HG02852 (cell line): ENCODE measurements around the gene SKIDA1.

Experiments
- ATAC-seq: cut with Tn5 transposase; IDR thresholded peaks from one replicate; pipeline ENCODE4 v1.9.1; 2021; ENCODE audit warnings: mild to moderate bottlenecking, moderate library complexity; ENCODE audit not compliant: unreplicated experiment

Gene SKIDA1

DNA sequence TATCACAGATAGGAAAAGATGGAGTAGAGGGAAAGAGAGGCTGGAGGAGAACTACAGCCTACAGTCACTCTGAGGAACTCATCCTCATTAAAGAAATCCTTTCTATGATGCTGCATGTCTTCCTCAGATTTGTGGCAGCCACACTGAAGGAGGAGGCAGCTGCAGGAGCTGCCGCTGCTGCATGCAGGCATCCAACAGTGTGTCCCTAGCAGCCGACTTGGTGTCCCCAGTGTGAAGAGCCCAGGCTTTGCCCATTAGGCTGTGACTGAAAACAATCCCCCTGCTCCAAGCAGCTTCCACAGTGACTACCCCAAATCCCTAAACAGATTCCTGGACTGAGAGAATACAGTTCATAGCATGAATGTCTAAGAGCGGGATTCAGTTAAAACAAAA, 23.1 kb downstream of the SKIDA1 start:
- ATAC-seq = no peak

DNA sequence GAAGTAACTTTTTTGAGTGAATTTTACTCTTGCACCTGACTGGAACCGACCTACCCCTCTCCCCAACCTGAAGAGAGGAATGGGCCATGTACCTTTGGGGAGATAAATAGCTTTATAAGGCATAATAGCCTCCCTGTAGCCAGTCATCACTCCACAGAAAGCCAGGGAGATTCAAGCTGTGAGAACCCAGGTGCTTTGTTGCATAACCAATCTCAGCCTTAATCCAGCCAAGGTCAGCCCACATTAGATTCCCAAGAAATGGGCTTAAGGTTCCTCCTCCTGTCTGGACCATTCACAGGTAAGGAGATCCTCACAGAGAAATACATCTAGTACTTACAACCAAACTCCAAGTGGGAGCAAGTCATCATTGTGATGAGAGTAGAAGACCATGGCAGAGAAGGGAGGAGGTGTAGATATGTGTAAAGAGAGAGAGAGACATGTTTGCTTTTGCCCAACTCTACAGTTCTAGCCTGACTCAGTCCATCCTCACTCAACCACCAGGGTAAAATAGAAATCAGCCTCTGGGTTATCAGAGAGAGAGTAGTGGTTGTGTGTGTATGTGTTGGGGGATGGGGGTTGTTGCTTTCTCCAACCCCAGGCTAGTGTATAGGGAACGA, 23.6 kb downstream of the SKIDA1 start:
- ATAC-seq = no peak

DNA sequence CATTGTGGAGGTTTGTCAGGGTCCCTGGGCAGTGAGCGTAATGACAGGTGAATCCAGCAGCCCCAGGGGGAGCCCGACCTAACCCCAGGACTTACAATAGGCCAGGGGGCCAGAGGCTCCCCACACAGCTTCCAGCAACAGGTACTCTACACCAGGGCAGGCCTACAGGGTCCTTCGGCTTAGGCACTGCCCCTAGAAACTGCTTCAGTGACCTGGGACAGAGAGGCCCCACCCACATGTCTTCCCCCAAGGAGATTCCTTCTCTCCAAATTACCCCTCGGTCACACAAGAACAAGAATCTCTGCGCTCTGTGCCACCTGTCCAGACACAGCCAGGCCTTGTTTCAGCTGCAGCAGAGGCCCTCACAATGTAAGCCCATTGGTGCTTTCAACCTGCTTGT, 24.4 kb downstream of the SKIDA1 start:
- ATAC-seq = no peak

DNA sequence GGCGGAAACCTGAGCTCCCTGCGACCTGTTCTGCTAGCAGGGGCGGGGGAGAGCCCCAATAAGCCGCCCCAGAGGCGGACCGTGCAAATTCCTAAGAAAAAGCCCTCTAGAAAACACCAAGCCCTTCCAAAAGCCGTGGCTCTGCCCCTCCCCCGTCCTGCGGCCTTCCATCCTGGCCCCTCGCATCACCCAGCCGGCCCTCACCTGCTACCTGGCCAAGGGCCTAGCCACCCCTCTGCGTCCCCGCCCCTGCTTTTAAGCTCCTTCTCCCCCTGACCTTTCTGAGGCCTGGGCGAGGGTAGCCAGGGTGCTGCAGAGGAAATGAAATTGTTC, 24.9 kb downstream of the SKIDA1 start:
- ATAC-seq = no peak

DNA sequence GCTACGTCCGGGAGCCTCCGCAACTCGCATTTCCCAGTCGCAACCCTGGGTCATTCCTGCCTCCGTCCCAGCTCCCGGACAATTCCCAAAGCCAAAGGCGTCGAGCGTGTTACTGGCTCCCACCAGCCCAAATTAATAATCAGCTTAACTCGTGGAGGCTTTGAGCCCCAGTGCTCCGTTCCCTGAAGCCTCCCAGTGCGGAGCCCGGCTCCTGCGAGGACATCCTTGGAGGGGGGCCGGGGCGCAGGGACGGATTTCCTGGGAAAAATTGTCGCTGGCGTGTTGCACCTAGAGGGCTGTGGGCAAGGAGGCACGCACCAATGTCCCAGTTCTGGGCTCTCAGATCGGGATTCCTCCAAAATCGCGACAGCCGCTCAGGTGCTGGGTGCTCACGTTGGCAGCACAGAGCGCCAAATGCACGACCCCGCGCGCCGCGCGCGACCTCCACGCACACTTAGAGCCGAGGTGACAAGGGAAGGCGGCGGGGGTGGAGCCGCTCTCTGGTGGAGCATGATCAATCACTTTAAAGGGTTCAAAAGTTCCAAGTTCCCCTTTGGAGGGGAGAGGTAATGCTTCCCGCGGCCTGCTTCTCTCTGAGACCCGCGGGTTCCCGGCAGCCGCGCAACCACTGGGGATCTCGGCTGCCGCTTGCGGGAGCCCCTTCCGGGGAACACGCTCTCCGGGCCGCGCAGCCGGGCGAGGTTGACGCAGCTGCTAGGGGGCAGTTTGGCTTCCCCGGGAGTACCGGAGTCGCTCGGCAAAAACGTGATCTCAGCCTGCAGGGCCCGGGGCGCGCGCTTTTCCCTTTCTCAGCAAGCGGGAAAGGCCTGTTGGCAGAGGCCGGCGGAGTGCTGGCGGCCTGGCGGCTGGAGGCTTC, 25.5 kb downstream of the SKIDA1 start:
- no peak for ATAC-seq

DNA sequence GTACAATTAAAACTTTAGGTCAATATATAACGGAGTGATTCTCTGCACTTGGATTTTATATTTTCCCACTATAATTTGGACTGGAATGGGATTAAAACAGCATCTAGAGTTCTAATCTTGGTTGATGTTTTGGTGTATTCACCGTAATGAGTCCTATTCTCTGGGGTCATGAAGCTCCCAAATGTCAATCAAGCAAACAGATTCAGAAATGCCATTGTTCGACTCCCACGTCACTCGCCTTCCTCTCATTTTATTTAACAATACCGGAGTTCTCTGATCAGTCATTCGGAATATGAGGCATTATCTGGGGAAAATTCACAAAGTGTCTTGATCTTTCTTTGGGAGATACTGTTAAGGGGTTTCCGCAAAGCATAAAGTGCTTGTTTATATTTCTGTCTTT, 26.5 kb downstream of the SKIDA1 start:
- ATAC-seq = no peak

DNA sequence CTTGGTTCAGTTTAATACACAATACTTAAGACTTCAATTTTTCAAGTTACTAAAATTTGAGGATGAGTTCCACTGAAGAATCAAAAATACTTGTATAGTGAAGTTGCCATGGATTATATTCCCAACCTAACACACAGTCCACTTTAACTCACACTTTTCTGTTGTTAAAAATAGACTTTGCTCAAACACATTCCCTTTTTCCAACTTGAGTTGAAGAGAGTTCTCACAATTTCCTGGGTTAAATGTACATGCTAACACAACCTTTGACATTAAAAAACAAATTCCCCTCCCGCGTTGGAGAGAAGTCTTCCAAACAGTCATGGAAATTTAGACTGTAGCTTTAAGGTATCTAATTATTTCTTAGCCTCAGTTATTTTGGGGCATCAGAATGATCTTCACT, 27.1 kb downstream of the SKIDA1 start:
- no peak for ATAC-seq

DNA sequence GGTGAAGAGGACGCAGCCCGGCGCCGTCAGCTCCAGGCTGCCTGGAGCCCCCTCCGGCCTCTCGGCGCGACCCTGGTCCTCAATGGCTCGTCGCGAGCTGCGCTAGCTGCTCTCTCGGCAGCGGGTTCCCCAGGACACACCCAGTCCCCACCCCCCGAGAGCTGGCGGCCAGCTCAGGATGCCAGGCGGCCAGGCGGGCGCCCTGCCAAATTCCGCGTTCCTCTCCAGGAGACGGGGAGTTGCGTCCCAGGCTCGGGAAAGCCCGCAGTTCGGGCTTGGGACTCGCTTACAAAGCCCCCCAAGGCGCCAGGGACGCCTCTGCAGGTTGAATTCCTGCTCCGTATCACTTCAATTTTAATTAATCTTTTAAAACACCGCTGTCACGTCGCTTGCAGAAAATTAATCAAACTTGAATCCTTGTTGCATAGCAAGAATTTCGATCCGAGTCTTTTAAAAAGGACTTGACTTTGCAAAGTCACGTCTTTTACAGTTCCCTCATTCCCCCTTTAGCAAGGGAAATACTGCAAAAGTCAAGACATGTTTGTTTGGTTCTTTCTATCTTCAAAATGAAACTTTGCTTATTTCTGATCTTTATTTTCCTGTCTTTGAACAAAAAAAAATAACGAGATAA, 28.2 kb downstream of the SKIDA1 start:
- no peak for ATAC-seq

DNA sequence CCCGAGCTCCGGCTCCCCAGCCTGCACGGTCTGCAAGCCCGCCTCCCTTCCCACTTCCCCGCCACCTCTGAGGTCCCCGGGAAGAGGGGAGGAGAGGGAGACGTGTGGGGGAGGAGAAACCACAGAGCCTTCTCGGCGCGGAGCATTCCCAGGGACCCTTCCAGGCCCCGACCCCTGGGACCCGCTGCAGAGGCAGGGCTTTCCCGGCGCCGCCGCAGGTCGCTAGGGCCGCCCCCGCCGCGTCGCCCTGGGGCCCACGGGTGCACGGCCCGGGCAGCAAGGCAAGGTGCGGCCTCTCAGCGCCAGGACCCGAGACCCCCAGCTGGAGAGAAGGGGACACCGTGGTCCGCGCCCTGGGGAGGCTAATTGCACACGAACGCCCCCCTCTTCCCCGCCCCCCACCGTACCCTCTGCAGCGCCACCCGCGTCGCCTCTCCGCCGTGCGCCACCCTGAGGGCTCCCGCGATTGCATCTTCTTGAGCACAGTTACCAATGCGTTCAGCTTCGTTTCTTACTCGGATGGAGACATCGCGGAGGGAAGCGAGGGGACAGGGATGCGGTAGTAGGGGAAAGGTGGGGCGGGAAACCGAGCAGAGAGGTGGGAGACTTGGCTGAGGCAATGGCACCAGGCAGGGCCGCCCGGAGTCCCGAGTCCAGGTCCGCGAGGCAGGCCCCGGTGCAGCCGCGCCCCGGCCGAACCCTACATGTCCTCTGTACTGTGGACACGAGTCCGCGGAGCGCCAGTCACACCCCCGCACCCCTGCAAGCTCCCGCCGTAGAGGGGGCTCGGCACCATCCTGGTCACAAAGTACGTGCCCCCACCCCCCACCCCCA, 28.9 kb downstream of the SKIDA1 start:
- ATAC-seq = peak; percentile 37

DNA sequence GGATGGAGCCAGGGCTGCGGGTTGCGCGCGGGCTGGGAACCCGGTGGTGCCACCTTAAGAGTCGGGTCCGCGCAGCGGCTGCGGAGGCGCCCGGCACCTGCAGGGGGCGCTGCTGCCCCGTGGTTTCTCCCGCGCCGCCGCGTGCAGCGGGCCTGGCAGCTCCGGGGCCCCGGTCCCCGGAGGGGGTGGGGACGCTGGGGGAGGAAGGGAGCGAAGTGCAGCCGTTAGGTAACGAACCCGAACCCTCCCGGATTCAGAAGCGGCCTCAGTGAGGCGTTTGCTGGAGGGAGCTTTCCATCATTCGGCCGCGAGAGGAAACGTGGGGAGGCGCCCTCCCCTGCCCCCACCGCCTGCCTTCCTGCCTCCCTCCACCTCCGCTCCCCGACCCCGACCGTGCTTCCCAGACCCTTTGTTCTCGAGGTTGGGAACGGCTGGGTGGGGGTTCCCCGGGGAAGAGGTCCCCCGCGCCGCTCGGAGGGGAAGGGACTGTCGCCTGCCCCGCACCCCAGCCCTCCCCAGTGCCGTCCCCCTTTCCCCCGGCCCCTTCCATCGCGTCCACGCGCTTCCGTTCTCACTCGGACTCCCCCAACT, 29.6 kb downstream of the SKIDA1 start:
- peak; percentile 75 for ATAC-seq

DNA sequence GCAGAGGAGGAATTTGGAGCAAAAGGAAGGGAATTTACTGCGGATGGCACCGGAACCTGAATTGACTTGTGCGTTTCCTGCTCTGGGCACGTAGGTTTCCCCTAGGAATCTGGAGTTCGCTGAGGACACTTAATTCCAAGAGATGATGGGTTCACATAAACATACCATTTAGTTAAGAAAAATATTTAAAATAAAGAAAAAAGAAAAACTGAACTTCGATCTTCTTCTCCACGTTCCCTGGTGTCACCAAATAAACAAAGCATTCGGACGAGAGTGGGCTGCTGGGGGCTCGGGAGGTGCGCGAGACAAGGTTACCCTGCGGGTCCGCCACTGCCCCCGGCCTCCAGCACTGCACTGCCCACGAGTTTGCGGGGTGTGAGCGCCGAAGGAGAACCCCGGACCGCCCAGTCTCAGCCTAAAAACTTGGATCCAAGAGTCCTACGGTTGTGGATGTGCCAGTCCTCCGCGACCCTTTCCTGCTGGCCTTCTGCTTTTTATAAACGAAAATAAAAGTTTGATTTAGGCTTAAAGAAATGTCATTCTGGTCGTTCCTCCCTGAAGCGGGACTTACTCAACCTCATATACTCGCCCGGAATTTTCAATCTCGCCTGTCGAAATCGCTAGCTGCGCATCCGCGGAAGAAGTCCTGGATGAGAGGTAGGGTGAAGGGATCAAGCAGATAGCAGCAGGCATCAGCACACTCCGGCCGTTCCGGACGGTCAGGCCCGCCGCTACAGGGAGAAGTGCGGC, 30.3 kb downstream of the SKIDA1 start:
- peak; percentile 3 for ATAC-seq

DNA sequence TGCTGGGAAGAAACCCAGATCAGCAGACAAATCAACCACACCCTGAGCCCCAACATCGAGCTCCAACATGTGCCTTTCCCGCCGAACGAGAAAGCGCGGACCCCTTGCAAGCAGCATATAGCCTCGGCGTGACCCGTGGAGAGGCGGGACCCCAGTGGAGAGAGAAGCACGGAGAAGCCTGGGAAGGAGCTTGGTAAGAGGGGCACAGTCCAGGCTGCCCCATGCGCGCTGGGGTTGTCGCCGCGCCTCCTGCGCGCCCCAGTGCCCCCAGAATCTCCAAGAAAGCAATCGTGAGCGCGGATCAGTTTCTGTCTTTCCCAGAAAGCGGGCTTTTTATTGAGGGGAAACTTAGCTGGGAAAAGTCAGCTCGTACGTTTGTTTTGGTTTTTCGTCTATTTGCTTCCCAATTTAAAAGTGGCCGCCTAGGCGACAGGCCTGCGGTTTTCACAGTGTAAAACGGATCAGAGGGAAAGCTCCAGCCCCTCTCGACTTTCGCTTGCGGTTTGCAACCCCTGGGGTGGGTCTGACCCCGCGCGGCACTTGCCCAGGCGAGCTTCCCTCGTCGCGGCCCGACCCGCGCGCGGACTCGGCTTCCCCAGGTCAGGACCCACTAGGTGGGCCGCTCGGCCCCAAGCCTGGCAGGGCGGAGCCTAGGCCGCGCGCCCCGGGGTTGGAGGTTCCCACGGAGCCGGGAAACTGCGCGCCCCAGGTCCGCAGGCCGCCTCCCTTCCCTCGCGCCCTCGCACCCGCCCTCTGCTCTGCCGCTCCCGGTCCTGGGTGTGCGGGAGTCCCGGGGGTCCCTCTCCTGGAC, 31.1 kb downstream of the SKIDA1 start:
- no peak for ATAC-seq

DNA sequence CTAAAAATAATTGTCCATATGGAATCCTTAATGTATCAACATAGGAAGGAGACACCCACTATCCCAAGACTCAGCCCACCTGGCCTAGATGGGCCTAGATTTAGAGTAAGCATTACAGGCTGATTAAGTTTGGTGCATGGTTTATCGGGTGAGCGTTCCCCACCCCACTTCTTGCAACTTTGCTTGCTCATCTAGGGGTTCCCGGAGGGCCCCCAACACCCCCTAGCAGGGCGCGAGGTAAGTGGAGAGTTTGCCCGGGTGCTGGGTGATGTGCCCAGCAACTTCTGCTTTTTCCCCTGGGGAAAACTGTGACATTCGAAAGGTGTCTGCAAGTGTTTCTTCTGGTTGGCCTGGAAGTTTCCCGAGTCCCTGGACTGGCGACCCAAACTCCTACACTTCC, 31.7 kb downstream of the SKIDA1 start:
- ATAC-seq = no peak

DNA sequence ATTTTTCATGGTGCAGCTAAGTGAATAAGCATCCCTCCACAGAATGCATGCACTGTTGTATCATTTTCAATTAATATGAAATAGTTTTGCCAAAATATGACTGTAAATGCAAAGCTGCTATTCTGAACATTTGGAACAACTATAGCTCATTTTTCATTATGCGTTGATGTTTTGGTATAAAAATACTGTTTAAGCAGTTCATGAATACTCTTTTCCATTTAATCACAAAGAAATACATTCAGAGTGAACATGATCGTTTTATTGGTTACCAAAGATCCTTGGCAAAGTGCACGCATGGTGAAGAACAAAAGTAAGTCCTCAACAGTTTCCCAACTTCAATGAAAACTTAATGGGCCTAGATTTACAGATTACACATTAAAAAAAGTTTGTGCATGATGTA, 33.1 kb downstream of the SKIDA1 start:
- no peak for ATAC-seq

DNA sequence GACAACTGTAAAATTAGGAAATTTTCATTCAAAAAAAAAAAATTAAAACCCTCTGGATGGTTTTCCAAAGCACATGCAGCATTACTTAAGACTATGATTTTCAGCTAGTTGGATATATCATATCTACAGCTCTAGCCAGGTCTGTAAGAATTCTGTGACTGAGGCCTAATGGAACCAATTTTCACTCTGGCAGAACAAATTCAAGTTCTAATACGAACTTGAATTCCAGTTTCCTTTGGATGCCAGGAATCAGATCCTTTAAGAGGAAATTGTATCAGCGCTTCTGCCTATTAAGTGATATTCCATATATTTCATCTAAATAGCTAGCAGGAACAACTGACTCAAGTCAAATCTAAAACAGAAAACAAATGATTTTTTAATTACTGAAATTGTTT, 34.8 kb downstream of the SKIDA1 start:
- no peak for ATAC-seq

DNA sequence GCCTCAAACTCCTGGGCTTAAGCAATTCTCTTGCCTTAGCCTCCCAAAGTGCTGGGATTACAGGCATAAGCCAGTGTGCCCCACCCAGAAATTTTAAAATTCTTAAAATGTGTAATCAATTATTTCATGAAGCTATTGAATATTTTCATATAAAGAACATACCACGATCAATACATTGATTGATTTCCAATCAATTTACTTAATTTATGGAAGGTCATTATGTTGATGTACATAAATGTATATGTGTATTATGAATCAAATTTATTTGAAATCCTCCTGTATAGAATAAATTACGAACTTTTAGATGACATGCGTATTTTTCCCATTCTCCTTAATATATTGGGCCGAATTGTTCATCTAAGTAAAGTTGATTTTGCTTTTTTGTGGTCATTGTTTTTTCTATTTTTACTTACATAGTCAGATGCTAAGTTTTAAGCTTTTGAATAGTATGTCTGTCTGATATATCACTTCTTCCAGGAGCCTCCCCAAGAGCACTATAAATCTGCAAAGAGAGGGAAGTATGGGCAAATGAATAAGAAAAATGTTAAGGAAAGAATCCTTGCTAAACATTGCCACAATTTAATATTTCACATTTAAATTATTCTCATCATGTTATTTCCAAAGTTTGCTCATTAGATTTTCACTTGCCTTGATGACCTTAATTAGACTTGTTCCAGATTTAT, 35.3 kb downstream of the SKIDA1 start:
- no peak for ATAC-seq

DNA sequence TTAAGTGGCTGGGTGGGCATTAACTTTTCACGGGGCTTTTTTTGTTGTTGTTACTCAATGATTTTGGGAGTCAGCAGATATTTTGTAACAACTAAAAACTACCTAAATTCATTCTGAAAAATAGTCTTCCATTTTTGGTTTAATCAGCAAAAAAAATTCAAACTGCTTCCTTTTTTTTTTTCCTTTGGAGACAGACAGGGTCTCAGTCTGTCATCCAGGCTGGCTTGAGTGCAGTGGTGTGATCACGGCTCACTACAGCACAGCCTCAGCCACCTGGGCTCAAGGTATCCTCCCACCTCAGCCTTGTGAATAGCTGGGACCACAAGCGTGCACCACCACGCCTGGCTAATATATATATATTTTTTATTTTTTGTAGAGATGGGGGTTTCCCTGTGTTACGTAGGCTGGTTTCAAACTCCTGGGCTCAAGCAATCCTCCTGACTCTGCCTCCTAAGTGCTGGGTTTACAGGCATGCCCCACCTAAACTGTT, 36.5 kb downstream of the SKIDA1 start:
- ATAC-seq = no peak

DNA sequence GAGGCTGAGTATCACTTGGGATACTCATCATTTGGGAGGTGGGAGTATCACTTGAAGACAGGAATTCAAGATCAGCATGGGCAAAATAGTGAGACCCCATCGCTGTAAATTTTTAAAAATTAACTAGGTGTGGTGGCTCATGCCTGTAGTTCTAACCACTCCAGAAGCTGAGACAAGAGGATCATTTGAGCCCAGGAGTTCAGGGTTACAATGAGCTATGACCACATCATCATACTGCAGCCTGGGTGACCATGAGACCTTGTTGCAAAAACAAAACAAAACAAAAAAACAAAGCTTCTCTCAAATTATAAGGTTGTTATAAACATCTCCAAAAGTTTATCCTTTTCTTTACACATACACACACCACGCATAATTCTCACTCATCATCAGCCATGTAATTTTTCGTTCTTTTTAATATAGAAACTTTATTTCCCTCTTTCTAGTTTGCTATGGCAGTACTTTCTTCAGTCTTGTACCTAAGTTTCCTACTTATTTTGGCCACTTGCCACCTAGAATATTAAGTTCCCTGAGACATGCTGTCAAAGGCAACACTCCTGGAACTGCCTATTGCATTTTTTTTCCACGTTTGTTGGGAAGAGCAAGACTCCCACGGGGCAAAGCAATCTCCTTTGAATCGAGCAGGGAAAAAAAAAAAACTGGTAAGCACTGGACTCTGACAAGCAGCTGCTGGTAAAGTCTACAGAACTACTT, 37.1 kb downstream of the SKIDA1 start:
- no peak for ATAC-seq
